GM18498 (cell line): ENCODE measurements around the gene FLYWCH2.

Experiments
- ATAC-seq: cut with Tn5 transposase; IDR thresholded peaks from one replicate; pipeline ENCODE4 v1.9.1; 2021; ENCODE audit warnings: mild to moderate bottlenecking, moderate library complexity; ENCODE audit not compliant: unreplicated experiment

Gene FLYWCH2

GRCh38 chr16:2853531-2854073 lies 29.4 kb upstream of the FLYWCH2 start:
- ATAC-seq = no peak

- ATAC-seq = no peak
Observed at GRCh38 chr16:2854700-2855309, 28.2 kb upstream of the FLYWCH2 start.

GRCh38 chr16:2855536-2855935 lies 27.5 kb upstream of the FLYWCH2 start:
- no peak for ATAC-seq

DNA sequence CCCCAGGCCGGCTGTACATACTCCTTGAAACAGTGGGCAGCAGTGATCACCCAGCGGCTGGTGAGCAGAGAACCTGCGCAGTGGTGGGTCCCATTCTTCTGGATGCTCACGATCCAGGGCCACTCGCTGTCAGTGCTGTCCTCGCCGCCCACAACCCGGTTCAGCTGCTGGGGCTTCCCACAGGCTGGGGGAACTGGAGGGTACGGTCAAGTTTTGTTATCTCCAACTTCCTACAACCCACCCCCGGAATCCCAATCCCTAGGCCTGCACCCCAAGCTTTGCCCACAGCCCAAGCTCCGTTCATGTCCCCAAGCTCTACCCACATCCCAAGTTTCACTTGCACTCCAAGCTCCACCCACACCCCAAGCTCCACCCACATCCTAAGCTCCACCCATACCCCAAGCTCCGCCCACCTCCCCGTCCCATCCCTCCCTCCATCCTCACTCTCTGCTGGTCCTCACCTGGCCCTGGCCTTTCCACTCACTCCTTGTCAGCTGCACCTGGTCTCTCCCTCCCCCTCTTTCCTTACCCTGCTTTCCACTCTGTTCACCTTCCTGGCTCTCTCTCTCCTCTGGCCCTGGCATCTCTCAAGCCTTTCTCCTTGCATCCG lies 26.8 kb upstream of the FLYWCH2 start:
- ATAC-seq = no peak

DNA sequence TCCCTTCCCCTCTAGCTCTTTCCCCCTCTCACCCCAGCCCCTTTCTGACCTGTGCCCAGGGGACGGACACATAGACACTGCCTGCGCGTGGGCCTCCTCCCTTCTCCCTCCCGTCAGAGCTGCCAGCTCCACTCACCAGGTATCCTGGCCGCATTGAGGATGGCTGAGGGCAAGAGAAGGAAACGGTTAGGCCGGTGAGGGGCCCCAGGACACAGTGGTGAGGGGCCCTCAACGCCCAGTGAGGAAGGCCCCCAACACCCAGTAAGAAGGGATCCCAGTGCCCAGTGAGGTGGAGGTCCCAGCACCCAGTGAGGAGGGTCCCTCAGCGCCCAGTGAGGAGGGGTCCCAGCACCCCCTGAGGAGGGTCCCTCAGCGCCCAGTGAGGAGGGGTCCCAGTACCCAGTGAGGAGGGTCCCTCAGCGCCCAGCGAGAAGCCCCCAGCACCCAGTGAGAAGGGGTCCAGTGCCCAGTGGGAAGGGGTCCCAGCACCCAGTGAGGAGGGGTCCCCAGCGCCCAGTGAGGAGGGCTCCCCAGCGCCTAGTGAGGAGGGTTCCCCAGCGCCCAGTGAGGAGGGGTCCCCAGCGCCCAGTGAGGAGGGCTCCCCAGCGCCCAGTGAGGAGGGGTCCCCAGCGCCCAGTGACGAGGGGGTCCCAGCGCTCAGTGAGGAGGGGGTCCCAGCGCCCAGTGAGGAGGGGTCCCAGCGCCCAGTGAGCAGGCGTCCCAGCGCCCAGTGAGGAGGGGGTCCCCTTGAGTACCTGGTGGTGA lies 26.1 kb upstream of the FLYWCH2 start:
- ATAC-seq = no peak

DNA sequence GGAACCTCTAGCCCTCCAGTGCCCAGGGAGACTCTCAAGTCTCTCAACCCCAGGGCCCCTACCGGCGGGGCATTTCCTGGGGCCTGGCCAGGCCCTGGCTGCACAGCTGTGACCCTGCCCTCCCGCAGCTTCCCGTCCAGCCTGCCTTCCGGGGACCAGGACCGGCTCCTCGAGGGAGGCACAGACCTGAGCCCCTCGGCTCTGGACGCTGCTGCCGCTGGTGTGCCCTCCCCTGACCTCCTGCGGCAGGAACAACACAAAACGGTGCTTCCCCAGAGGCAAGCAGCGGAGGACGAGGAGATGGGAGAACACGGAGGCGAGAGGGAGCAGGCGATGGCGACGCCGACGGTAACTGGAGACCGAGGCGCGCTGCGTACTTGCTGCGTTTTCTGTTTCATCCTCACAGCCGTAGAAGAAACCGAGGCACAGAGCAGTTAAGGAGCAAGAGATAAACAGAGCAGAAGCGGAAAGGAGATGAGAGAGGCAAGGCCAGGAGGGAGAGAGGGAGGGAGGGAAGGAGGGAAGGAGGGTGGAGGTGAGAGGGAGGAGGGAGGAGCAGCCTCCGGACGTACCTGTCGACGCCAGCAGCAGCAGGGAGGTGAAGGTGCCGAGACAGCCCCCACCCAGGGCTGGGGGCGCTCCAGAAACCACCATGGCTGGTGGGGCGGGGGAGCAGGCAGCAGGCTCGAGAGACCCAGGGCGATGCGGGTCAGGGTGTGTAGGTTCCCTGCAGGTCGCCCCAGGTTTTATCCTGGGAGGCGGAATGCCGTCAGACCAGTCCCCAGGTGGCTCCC lies 25.4 kb upstream of the FLYWCH2 start, which contains the start of gene PRSS22:
Gene PRSS22, minus strand, starts transcription at position 720 of the 794 bp plus-strand sequence. Its CDS starts 66 bp downstream, at position 654.
- ATAC-seq = no peak

DNA sequence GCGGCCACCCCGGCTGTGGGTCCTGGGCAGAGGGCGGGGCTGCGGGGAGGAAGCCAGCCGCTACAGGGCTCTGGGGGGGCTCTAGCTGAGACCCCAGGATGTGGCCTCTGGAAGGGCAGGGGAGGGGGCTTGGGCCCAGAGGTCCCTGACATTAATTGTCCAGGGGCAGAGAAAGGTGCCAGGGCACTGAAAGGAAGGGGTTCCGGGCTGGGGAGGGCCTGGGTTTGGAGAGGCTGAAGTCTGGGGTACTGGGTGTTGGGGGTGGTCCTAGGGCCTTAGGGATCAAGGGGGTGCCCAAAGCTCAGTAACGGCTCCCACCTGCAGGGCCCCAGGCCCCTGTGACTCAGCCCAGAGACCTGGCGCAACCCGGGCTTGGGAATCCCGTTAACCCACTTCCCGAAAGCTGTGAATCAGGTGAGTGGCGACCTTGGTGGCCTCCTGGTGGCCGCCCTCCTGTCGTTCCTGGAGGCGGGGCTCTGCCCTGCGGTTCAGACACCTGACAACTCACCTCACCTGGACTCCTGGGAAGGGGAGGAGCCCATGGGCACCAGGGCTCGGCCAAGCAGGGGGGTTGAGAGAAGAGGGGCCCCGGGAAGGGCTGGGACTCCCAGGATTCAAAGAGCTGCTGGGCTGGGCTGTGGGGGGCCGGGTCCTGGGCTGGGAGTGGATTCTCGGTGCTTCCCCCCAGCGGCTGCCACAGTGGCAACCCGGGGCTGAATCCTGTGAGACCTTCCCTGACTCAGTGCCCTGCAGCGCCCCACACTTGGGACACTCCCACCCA lies 24.6 kb upstream of the FLYWCH2 start:
- ATAC-seq = no peak

DNA sequence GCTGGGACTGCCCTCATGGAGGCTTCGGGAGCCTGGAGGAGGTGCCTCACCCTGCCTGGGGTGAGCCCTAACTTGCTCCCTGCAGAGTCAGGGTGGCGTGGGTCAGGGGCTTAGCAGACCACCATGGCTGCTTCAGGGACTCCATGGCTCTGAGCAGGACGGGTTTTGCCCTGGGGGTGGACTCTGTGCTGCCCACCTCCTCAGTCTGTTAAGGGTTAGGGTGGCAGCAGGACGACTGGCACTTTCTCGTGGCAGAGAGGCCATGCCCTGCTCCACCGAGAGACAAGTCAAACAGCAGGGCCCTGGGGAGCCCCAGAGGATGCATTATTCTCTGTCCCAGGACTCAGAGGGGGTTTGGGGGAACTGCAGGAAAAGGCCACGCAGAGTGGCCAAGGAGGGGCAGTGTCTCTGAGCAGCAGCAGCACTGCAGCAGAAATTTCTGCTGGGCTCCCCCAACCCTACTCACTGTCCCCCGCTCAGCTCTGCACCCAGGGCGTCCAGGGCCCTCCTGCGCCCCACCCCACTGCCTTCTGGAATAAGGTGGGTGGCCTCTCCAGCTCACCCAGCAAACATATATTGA lies 23.2 kb upstream of the FLYWCH2 start:
- no peak for ATAC-seq

- ATAC-seq = no peak
Observed at GRCh38 chr16:2860826-2861567, 22.0 kb upstream of the FLYWCH2 start.

- ATAC-seq = no peak
Observed at GRCh38 chr16:2865651-2866050, 17.4 kb upstream of the FLYWCH2 start.

GRCh38 chr16:2866431-2866830 lies 16.6 kb upstream of the FLYWCH2 start:
- no peak for ATAC-seq

DNA sequence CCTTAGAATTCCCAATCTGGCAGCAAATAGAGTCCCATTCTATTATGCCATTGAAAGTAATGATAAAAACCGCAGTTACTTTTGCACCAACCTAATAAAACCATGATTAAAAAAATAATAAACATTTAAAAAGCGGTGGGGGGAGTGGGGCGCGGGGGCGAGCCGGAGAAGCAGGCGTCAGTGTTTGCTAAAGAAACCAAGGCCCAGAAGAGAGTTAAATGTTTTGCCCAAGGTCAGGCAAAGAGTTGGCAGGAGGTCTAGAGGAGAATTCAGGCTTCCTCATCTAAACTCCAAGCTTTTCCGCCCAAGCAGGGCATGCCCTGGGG lies 15.4 kb upstream of the FLYWCH2 start:
- no peak for ATAC-seq

- ATAC-seq = peak; percentile 87
Observed at GRCh38 chr16:2867987-2868789, 14.8 kb upstream of the FLYWCH2 start.

GRCh38 chr16:2871926-2872325 lies 11.1 kb upstream of the FLYWCH2 start:
- ATAC-seq = no peak

DNA sequence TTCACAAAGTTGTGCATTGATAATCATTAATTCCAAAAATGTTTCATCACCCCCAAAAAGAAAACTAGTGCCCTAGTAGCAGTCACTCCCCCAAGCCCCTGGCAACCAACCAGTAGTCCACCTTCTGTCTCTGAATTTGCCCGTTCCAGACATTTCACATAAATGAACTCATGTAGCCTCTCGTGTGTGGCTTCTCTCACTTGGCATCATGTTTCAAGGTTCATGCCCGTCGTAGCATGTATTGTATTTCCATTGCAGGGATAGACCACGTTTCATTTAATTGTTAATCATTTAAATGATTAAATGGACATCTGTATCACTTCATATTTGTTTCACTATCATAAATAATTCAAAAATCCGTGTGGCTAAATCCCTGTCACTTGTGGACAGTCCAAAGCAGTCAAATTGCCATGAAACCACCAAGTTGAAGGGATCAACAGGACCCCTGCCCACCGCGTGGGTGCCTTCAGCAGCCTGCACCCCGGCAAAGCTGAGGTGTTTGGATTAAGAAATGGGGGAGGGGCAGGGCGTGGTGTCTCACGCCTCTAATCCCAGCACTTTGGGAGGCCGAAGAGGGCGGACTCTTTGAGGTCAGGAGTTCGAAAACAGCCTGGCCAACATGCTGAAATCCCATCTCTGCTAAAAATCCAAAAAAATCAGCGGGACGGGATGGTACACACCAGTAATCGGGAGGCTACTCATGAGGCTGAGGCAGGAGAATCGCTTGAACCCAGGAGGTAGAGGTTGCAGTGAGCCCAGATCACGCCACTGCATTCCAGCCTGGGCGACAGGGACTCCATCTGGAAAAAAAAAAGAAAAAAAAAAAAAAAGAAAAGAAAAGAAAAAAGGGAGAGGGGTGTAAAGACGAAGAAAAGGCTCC lies 8.7 kb upstream of the FLYWCH2 start:
- ATAC-seq = no peak

- ATAC-seq = no peak
Observed at GRCh38 chr16:2874912-2875362, 8.1 kb upstream of the FLYWCH2 start.

DNA sequence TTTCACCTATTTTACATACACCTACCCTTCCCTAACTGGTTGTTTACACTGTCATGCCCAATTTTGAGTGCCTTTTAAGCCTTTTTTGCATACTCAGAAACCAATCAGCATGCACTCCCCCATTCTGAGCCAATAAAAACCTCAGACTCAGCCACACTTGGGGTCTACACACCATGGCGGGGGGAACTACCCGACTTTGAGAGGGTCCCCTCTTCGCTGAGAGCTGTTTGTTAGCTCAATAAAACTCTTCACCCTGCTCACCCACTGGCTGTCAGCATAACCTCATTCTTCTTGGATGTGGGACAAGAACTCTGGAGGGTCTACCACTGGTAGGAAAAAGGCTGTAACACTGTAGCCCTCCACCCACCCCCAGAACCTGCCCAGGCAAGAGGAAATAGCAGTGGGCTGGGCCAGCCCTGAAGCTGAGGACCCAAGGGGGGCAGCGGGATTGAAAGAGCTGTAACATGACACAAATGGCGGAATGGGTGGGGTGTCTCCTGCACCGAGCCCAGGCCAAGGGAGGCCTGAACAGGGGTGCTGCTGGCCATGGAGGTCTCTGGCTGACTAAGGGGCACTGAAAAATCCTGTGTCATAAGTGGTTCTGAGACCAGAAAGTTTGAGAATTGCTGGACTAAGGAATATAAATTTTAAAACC lies 3.0 kb upstream of the FLYWCH2 start:
- no peak for ATAC-seq
